B cell (primary cell): ENCODE results near the gene FEZ2. TPM values are rescaled to one million over a fixed set of nuclear protein-coding genes. Genes with fewer than 3 reads are reported as not detected.

Experiments used
- ATAC-seq: fragments of 200-7000 bp; cut with Tn5 transposase; one replicate; pipeline ENCODE4 v1.10.0; 2021; ENCODE audit warnings: low read depth, mild to moderate bottlenecking, moderate number of reproducible peaks, moderate library complexity
- CTCF ChIA-PET: fragments of 350-600 bp; sonication (Branson Sonifier 250); formaldehyde crosslinking; loops from one replicate; lab custom pipeline; 2021; ENCODE audit warnings: antibody characterized with exemption, inconsistent platforms; lab: Charles Lee
- POLR2A ChIA-PET: fragments of 350-600 bp; sonication (Branson Sonifier 250); formaldehyde crosslinking; loops from one replicate; lab custom pipeline; 2021; ENCODE audit warnings: antibody characterized with exemption; lab: Charles Lee
- DNase-seq: peaks from one replicate; pipeline ENCODE4 v3.0.0; 2013
- H2AFZ ChIP-seq: 2 replicates; pipeline ENCODE4 v1.6.1; 2012; ENCODE audit warnings: mild to moderate bottlenecking, low read depth, low read length; ENCODE audit not compliant: insufficient read depth, poor library complexity, severe bottlenecking
- H3K27ac ChIP-seq, 2 donors: 1 replicate in 1 of 2; 2 replicates in 1 of 2; pipeline ENCODE4 v1.5.1; 2012 to 2013; ENCODE audit warnings: low read length in 2 of 2, mild to moderate bottlenecking in 2 of 2, moderate library complexity in 1 of 2
- H3K27me3 ChIP-seq, 4 experiments: fragments of 200-600 bp in 1 of 4; sonication (generic) in 1 of 4; replicated peaks in 1 of 4; 1 replicate in 2 of 4; 2 replicates in 2 of 4; pipeline versions ENCODE4 v1.6.1 to v1.7.0; 2013 to 2016; ENCODE audit warnings: low read length in 3 of 4, mild to moderate bottlenecking in 2 of 4, mixed read lengths in 1 of 4, moderate library complexity in 1 of 4; ENCODE audit not compliant: insufficient read depth in 4 of 4, control insufficient read depth in 3 of 4; ENCODE audit errors: control extremely low read depth in 1 of 4
- H3K36me3 ChIP-seq, 2 experiments: replicated peaks in 1 of 2; 1 replicate in 1 of 2; 2 replicates in 1 of 2; pipeline versions ENCODE4 v1.6.1 to v1.7.1; 2013; ENCODE audit warnings: low read length in 1 of 2; ENCODE audit not compliant: insufficient read depth in 2 of 2, control insufficient read depth in 1 of 2; ENCODE audit errors: control extremely low read depth in 1 of 2, extremely low read depth in 1 of 2
- H3K4me1 ChIP-seq, 2 donors: fragments of 200-600 bp in 1 of 2; sonication (generic) in 1 of 2; 1 replicate in 1 of 2; 2 replicates in 1 of 2; pipeline versions ENCODE4 v1.5.1 to v1.6.1; 2013 to 2017; ENCODE audit warnings: low read length in 2 of 2; ENCODE audit not compliant: control insufficient read depth in 2 of 2, insufficient read depth in 2 of 2
- H3K4me2 ChIP-seq: replicated peaks from 2 replicates; pipeline ENCODE3; 2012; ENCODE audit warnings: mild to moderate bottlenecking, low read depth, low read length; ENCODE audit not compliant: poor library complexity, severe bottlenecking
- H3K4me3 ChIP-seq, 5 experiments: fragments of 200-600 bp in 1 of 5; sonication (generic) in 1 of 5; 1 replicate in 3 of 5; 2 replicates in 2 of 5; pipeline versions ENCODE4 v1.5.1 to v1.7.0; 2011 to 2016; ENCODE audit warnings: low read length in 4 of 5, mild to moderate bottlenecking in 4 of 5, low read depth in 2 of 5, control low read depth in 1 of 5, moderate library complexity in 1 of 5; ENCODE audit not compliant: insufficient read depth in 1 of 5; ENCODE audit errors: control extremely low read depth in 1 of 5, extremely low read depth in 1 of 5
- H3K79me2 ChIP-seq: fragments of 200-600 bp; sonication (generic); one replicate; pipeline ENCODE4 v1.6.0; 2016; ENCODE audit warnings: low read length; ENCODE audit not compliant: control insufficient read depth, insufficient read depth
- H3K9ac ChIP-seq: fragments of 200-600 bp; sonication (generic); 2 replicates; pipeline ENCODE4 v1.6.1; 2017; ENCODE audit warnings: mild to moderate bottlenecking, low read length, moderate library complexity
- H3K9me3 ChIP-seq, 3 donors: one replicate each; pipeline versions ENCODE4 v1.6.1 to v1.7.1; 2013; ENCODE audit warnings: low read length in 2 of 3; ENCODE audit not compliant: control insufficient read depth in 2 of 3, insufficient read depth in 1 of 3; ENCODE audit errors: control extremely low read depth in 1 of 3
- H4K20me1 ChIP-seq: 2 replicates; pipeline ENCODE4 v1.6.0; 2012; ENCODE audit warnings: mild to moderate bottlenecking, low read length; ENCODE audit not compliant: insufficient read depth, control insufficient read depth, poor library complexity, severe bottlenecking
- H3K27ac Mint-ChIP-seq: one replicate; pipeline ENCODE4 v1.8.0; 2021; ENCODE audit warnings: mixed read lengths
- H3K27me3 Mint-ChIP-seq: one replicate; pipeline ENCODE4 v1.8.0; 2021; ENCODE audit warnings: mixed read lengths
- H3K4me1 Mint-ChIP-seq: one replicate; pipeline ENCODE4 v1.8.0; 2021; ENCODE audit warnings: mixed read lengths
- H3K4me3 Mint-ChIP-seq: one replicate; pipeline ENCODE4 v1.8.0; 2021; ENCODE audit warnings: mixed read lengths
- H3K9me3 Mint-ChIP-seq: one replicate; pipeline ENCODE4 v1.8.0; 2022; ENCODE audit warnings: mixed read lengths; ENCODE audit not compliant: insufficient read depth
- CTCF ChIP-seq: fragments of 200-600 bp; IDR thresholded peaks from one replicate; pipeline ENCODE4 v1.8.0; 2022; ENCODE audit warnings: antibody characterized with exemption, mild to moderate bottlenecking
- EZH2 ChIP-seq: IDR thresholded peaks from 2 replicates; pipeline ENCODE4 v1.6.1; 2012; ENCODE audit warnings: borderline replicate concordance, low read depth, mild to moderate bottlenecking, moderate library complexity, low read length; ENCODE audit not compliant: insufficient read depth, poor library complexity, severe bottlenecking
- WGBS: methylation state at CpG from one replicate; pipeline ENCODE4 v1.1.5; 2013; ENCODE audit warnings: missing lambda C conversion rate; ENCODE audit not compliant: insufficient coverage; 5-methylcytosine and 5-hydroxymethylcytosine counted together
- intact Hi-C: fragments of 100-400 bp; cut with micrococcal nuclease; formaldehyde crosslinking; loops from one replicate; pipeline ENCODE4 v1.10.0; 2022
- polyA plus RNA-seq: library from polyadenylated mRNA; depleted of rRNA; stranded (reverse); fragments of >200 nt; gene quantifications from 2 replicates; pipeline ENCODE4 v1.2.3, GENCODE V29; 2012
- total RNA-seq, 2 donors: library from RNA; stranded (reverse); fragments of 120-200 nt in 1 of 2; gene quantifications; 1 replicate in 1 of 2; 2 replicates in 1 of 2; pipeline versions ENCODE4 v1.2.3 to v1.2.4, GENCODE V29; 2013 to 2022

Gene FEZ2
- total and polyA plus RNA-seq, 2 donors (not counting 1 experiment from before 2014, with no cell fraction given): 6.2 to 32.7 TPM

GRCh38 chr2:36586672-36587071, 11.3 kb downstream of the FEZ2 start:
- H2AFZ ChIP-seq: no peak overlapping the region
- H3K4me3 Mint-ChIP-seq: no peak overlapping the region
- H3K27me3 ChIP-seq: no peaks in the 10 kb centered on the region
- H3K9me3 ChIP-seq: no peaks in the 10 kb centered on the region
- ChIA-PET POLR2A (no interaction called here), CTCF (no interaction called here)
- no peak overlapping the region for H3K4me2 ChIP-seq
- DNase-seq (no peak), ATAC-seq (no peak)
- H3K4me3 ChIP-seq: no peak overlapping the region
- H3K79me2 ChIP-seq: peaks cover 8% of the 10 kb centered on the region
- 73% methylated on average over 3 of the region's 6 CpGs for WGBS
- no peaks in the 10 kb centered on the region for H3K9me3 Mint-ChIP-seq
- intact Hi-C loops: no loop called here
- no peaks in the 10 kb centered on the region for H3K4me1 ChIP-seq
- TF ChIP-seq EZH2 (no peak), CTCF (no peak)
- no peaks in the 10 kb centered on the region for H3K27me3 Mint-ChIP-seq
- H3K27ac ChIP-seq: no peak overlapping the region
- no peak overlapping the region for H3K9ac ChIP-seq
- no peaks in the 10 kb centered on the region for H4K20me1 ChIP-seq
- H3K4me1 Mint-ChIP-seq: peaks cover under 1% of the 10 kb centered on the region
- H3K36me3 ChIP-seq: peaks cover 5 to 37% of the 10 kb centered on the region in 2 experiments
- no peak overlapping the region for H3K27ac Mint-ChIP-seq

- H3K4me2 ChIP-seq: no peak overlapping the region
- no peaks in the 10 kb centered on the region for H3K9me3 ChIP-seq
- no peaks in the 10 kb centered on the region for H3K79me2 ChIP-seq
- TF ChIP-seq CTCF (no peak), EZH2 (no peak)
- H3K27ac ChIP-seq: no peak overlapping the region
- WGBS: no CpG with 5 or more reads among the region's 1 CpG
- intact Hi-C loops: no loop called here
- H3K4me1 ChIP-seq: no peaks in the 10 kb centered on the region
- H3K4me1 Mint-ChIP-seq: no peaks in the 10 kb centered on the region
- POLR2A ChIA-PET: no interaction called here
- no peaks in the 10 kb centered on the region for H3K27me3 Mint-ChIP-seq
- no peak overlapping the region for H3K27ac Mint-ChIP-seq
- H4K20me1 ChIP-seq: no peaks in the 10 kb centered on the region
- H3K4me3 ChIP-seq: no peak overlapping the region
- CTCF ChIA-PET: no interaction called here
- no peaks in the 10 kb centered on the region for H3K27me3 ChIP-seq
- no peak overlapping the region for H3K4me3 Mint-ChIP-seq
- H2AFZ ChIP-seq: no peak overlapping the region
- ATAC-seq (no peak), DNase-seq (no peak)
- peaks cover 4 to 42% of the 10 kb centered on the region in 2 experiments for H3K36me3 ChIP-seq
- no peaks in the 10 kb centered on the region for H3K9me3 Mint-ChIP-seq
- no peak overlapping the region for H3K9ac ChIP-seq
These were observed 13.7 kb downstream of the FEZ2 start for GRCh38 chr2:36584148-36584794.
